ENCODE results near the gene BGLAP.

Gene BGLAP

GRCh38 chr1:156281693-156282478, 39.9 kb downstream of the BGLAP start:
- Histone ChIP-seq H3K9ac (ENCODE audit: low read depth, low read length) (peak overlapping the region; percentile 98), H3K36me3 (ENCODE audit: insufficient read depth, low read length) (peaks cover 39% of the 10 kb centered on the region), H3K4me1 (ENCODE audit: insufficient read depth, low read length) (peaks cover 18% of the 10 kb centered on the region; the same call in 1 of the 2 replicates), H3K27me3 (ENCODE audit: insufficient read depth, low read length) (no peaks in the 10 kb centered on the region), H3K27ac (ENCODE audit: low read depth, low read length) (peak overlapping the region; percentile 98), H3K4me3 (ENCODE audit: low read length) (peak overlapping the region; percentile 84), H3K9me3 (ENCODE audit: insufficient read depth, low read depth, low read length) (no peaks in the 10 kb centered on the region)
- 11% methylated on average over 22 of the region's 22 CpGs for WGBS

- peaks cover 32% of the 10 kb centered on the region for H3K36me3 ChIP-seq (ENCODE audit: insufficient read depth, low read length)
- H3K27ac ChIP-seq (ENCODE audit: low read depth, low read length): peak within 1 kb of the TSS; percentile 98
- peak within 1 kb of the TSS; percentile 84 for H3K4me3 ChIP-seq (ENCODE audit: low read length)
- H3K27me3 ChIP-seq (ENCODE audit: insufficient read depth, low read length): no peaks in the 10 kb centered on the region
- WGBS: under 1% methylated on average over 50 of the region's 50 CpGs
- peak within 1 kb of the TSS; percentile 98 for H3K9ac ChIP-seq (ENCODE audit: low read depth, low read length)
- peaks cover 18% of the 10 kb centered on the region; the same call in 1 of the 2 replicates for H3K4me1 ChIP-seq (ENCODE audit: insufficient read depth, low read length)
- H3K9me3 ChIP-seq (ENCODE audit: insufficient read depth, low read depth, low read length): no peaks in the 10 kb centered on the region
These were observed 40.7 kb downstream of the BGLAP start, which contains the start of gene SMG5 for GRCh38 chr1:156282479-156283222. TSS of gene SMG5 (minus strand) at chr1:156282825. CDS start at chr1:156282680, 145 bp downstream.

- no peaks in the 10 kb centered on the region for H3K9me3 ChIP-seq (ENCODE audit: insufficient read depth, low read depth, low read length)
- WGBS: 73% methylated on average over 1 of the region's 1 CpG
- peak overlapping the region; percentile 84 for H3K4me3 ChIP-seq (ENCODE audit: low read length)
- H3K4me1 ChIP-seq (ENCODE audit: insufficient read depth, low read length): peaks cover 18% of the 10 kb centered on the region; the same call in 1 of the 2 replicates
- no peaks in the 10 kb centered on the region for H3K27me3 ChIP-seq (ENCODE audit: insufficient read depth, low read length)
- H3K27ac ChIP-seq (ENCODE audit: low read depth, low read length): peak overlapping the region; percentile 98; the same call in 1 of the 2 replicates
- H3K36me3 ChIP-seq (ENCODE audit: insufficient read depth, low read length): peaks cover 24% of the 10 kb centered on the region
- peak overlapping the region; percentile 98 for H3K9ac ChIP-seq (ENCODE audit: low read depth, low read length)
These were observed 41.5 kb downstream of the BGLAP start for GRCh38 chr1:156283521-156283920.

- peak within 1 kb of the TSS; percentile 98 for H3K27ac ChIP-seq (ENCODE audit: low read depth, low read length)
- WGBS: 96% methylated on average over 7 of the region's 7 CpGs
These were observed 42.1 kb downstream of the BGLAP start, which contains the start of gene TMEM79 for GRCh38 chr1:156284112-156284511. TSS of gene TMEM79 (plus strand) at chr1:156284325. CDS start at chr1:156285227, 902 bp downstream.

GRCh38 chr1:156284757-156285156, 42.8 kb downstream of the BGLAP start:
- Histone ChIP-seq H3K4me3 (ENCODE audit: low read length) (peak overlapping the region; percentile 27; the same call in 1 of the 2 replicates), H3K27ac (ENCODE audit: low read depth, low read length) (no peak overlapping the region), H3K9ac (ENCODE audit: low read depth, low read length) (no peak overlapping the region), H3K27me3 (ENCODE audit: insufficient read depth, low read length) (no peaks in the 10 kb centered on the region), H3K4me1 (ENCODE audit: insufficient read depth, low read length) (peaks cover 18% of the 10 kb centered on the region; the same call in 1 of the 2 replicates), H3K9me3 (ENCODE audit: insufficient read depth, low read depth, low read length) (no peaks in the 10 kb centered on the region), H3K36me3 (ENCODE audit: insufficient read depth, low read length) (peaks cover 17% of the 10 kb centered on the region)
- 90% methylated on average over 4 of the region's 4 CpGs for WGBS

More at GRCh38 chr1:156284112-156284511, 42.1 kb downstream of the BGLAP start, which contains the start of gene TMEM79:
- Histone ChIP-seq H3K36me3 (ENCODE audit: insufficient read depth, low read length) (peaks cover 21% of the 10 kb centered on the region), H3K4me3 (ENCODE audit: low read length) (peak within 1 kb of the TSS; percentile 84), H3K4me1 (ENCODE audit: insufficient read depth, low read length) (peaks cover 18% of the 10 kb centered on the region; the same call in 1 of the 2 replicates), H3K9ac (ENCODE audit: low read depth, low read length) (peak within 1 kb of the TSS; percentile 98), H3K9me3 (ENCODE audit: insufficient read depth, low read depth, low read length) (no peaks in the 10 kb centered on the region), H3K27me3 (ENCODE audit: insufficient read depth, low read length) (no peaks in the 10 kb centered on the region)

- Histone ChIP-seq H3K4me3 (ENCODE audit: low read length) (no peak overlapping the region), H3K36me3 (ENCODE audit: insufficient read depth, low read length) (peaks cover 11% of the 10 kb centered on the region; the same call in 1 of the 2 replicates), H3K27me3 (ENCODE audit: insufficient read depth, low read length) (no peaks in the 10 kb centered on the region), H3K27ac (ENCODE audit: low read depth, low read length) (no peak overlapping the region), H3K9ac (ENCODE audit: low read depth, low read length) (no peak overlapping the region), H3K9me3 (ENCODE audit: insufficient read depth, low read depth, low read length) (no peaks in the 10 kb centered on the region), H3K4me1 (ENCODE audit: insufficient read depth, low read length) (peaks cover 18% of the 10 kb centered on the region; the same call in 1 of the 2 replicates)
- 97% methylated on average over 21 of the region's 21 CpGs for WGBS
These were observed 43.5 kb downstream of the BGLAP start for GRCh38 chr1:156285437-156285836.

GRCh38 chr1:156286061-156286460, 44.1 kb downstream of the BGLAP start:
- Histone ChIP-seq H3K4me3 (ENCODE audit: low read length) (no peak overlapping the region), H3K9me3 (ENCODE audit: insufficient read depth, low read depth, low read length) (no peaks in the 10 kb centered on the region), H3K9ac (ENCODE audit: low read depth, low read length) (no peak overlapping the region), H3K27ac (ENCODE audit: low read depth, low read length) (no peak overlapping the region), H3K36me3 (ENCODE audit: insufficient read depth, low read length) (peaks cover 8% of the 10 kb centered on the region; the same call in 1 of the 2 replicates), H3K4me1 (ENCODE audit: insufficient read depth, low read length) (peaks cover 16% of the 10 kb centered on the region; the same call in 1 of the 2 replicates), H3K27me3 (ENCODE audit: insufficient read depth, low read length) (no peaks in the 10 kb centered on the region)
- 96% methylated on average over 8 of the region's 8 CpGs for WGBS

- Histone ChIP-seq H3K36me3 (ENCODE audit: insufficient read depth, low read length) (peaks cover 20% of the 10 kb centered on the region), H3K4me3 (ENCODE audit: low read length) (no peak overlapping the region), H3K4me1 (ENCODE audit: insufficient read depth, low read length) (0 out of 2 replicates have a peak, but pooled peaks cover 2% of the 10 kb centered on the region), H3K9me3 (ENCODE audit: insufficient read depth, low read depth, low read length) (no peaks in the 10 kb centered on the region), H3K9ac (ENCODE audit: low read depth, low read length) (no peak overlapping the region), H3K27ac (ENCODE audit: low read depth, low read length) (no peak overlapping the region), H3K27me3 (ENCODE audit: insufficient read depth, low read length) (no peaks in the 10 kb centered on the region)
These were observed 47.9 kb downstream of the BGLAP start for GRCh38 chr1:156289857-156290256.

- H3K4me1 ChIP-seq (ENCODE audit: insufficient read depth, low read length): peaks cover 8% of the 10 kb centered on the region; the same call in 1 of the 2 replicates
- H3K4me3 ChIP-seq (ENCODE audit: low read length): peak overlapping the region; percentile 62
- no peak overlapping the region for H3K27ac ChIP-seq (ENCODE audit: low read depth, low read length)
- H3K9ac ChIP-seq (ENCODE audit: low read depth, low read length): peak overlapping the region; percentile 49
- 17% methylated on average over 37 of the region's 37 CpGs for WGBS
- H3K27me3 ChIP-seq (ENCODE audit: insufficient read depth, low read length): no peaks in the 10 kb centered on the region
- no peaks in the 10 kb centered on the region for H3K9me3 ChIP-seq (ENCODE audit: insufficient read depth, low read depth, low read length)
- peaks cover 20% of the 10 kb centered on the region for H3K36me3 ChIP-seq (ENCODE audit: insufficient read depth, low read length)
These were observed 49.5 kb downstream of the BGLAP start for GRCh38 chr1:156291226-156292061.
